ENCODE measurements around the gene SNX14.

The SNX14 gene

GRCh38 chr6:85461798-85462170 is 131.9 kb downstream of the SNX14 start:
- no peak for DNase-seq

DNA sequence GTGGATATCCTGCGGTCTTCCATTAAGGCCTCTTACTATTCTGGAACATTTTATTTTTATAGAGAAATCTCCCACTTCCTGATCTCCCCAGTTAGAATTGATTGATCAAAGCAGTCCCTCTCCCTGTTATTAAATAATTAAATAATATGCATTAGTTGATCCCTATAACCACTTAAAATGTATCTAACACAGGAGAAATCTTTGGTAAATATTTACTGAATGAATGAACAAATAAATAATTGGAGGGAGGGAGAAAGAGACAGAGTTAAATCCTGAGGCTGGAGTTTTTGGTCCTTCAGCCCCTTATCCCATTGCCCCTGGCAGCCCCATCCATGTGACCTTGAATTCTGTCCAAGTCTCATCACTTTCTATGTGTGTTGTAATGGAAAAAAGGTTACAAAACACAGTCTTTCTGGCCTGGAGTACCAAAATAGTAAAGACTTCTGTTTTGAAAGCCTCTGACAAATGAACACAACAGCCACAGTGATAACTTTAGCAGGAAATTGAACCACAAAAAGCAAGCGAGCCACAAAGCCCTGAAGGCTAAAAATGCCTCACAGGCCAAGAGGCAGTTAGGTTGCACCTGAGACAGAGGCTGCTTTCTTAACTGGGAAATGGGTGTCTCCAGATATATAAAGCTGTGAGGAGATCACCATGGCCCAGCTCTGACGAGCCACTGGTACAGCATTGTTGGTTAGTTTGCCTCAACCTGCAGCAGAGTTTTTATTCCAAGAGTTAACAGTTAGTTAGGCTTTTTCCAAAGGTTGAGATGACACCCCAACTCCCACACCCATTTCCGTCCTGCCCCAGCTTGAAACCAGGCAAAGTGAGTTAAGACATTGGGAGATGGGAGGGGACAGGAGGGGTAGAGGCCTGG is 132.5 kb downstream of the SNX14 start:
- DNase-seq, result peak in 2 of 5 experiments; percentile 54 to 86

DNA sequence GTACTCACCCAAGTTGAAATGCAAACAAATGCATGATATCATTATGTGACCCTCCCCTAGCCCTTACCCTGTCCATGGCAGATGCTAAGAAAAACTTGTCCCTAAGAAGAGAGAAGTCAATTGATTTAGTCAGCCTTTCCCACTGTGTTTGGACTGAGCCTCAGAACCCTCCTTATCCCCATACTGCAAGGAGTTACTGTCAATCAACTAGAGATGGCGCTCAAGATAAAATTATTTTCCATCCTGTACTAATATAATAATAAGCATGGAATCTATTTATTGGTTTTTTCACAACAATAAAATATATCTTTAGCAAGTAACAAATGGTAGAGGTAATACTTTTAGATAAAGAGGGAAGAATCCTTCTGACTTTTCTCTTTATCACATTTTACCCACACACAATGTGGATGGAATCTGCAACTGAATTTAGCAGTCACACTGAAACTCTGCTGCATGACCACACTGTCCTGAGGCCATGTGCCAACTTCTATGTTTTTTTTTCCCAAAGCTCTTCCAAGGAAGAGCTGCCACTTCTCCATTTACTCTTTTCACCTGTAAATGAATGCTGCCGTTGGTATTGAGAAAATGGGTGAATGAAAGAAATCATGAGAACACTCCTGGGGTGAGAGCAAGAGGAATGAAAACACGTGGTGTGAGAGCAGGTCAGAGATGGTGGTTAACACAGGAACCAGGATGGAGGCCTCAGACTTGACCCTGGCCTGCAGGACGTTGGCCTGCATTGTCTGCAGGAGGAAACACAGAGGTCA is 133.3 kb downstream of the SNX14 start:
- no peak for DNase-seq

- no peak for DNase-seq
These were observed 134.3 kb downstream of the SNX14 start for GRCh38 chr6:85459224-85459901.

DNA sequence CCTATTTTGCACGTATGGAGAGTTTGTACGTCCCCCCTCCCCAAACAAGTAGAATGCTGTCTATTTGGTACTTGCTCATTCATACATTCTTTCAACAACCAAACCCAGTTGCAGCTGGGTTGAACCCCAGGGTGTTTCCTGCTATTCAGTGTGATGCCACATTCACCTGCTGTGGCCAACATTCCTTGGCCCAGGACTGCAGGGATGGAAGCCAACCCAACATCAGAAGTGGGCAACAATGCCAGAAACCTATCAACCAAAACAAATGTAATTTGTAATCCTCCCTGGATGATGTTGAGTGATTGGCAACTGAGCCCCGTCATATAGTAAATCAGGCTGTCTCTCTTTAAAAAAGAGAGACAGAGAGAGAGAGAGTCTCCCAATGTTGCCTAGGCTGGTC is 134.9 kb downstream of the SNX14 start:
- DNase-seq, result no peak

DNA sequence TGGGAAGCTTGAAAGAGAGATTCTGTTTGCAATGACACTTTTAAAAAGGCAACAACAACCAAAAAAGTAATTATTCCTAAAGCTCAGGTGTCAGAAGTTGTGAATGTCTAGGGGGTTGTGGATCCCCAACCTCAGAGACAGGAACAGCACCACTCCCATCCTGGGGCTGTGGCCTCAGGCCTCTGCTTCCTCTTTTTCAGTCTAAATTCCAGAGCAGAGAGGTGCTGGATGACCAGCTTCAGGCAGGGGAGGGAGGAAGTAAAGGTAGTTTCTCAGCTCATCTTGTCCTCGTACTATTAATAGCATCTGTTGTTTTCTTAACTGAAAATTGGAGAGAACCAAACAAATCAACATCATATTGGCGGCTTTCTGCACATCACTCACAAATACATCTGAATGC is 135.5 kb downstream of the SNX14 start:
- DNase-seq, result no peak

- DNase-seq, result no peak
These were observed 136.9 kb downstream of the SNX14 start for GRCh38 chr6:85456782-85457181.

Data from T-helper 2 cell (primary cell).